GM18508 (cell line): Measurements from ENCODE around the gene MOB2.

Experiments used
- ATAC-seq: cut with Tn5 transposase; IDR thresholded peaks from one replicate; pipeline ENCODE4 v1.9.1; 2021; ENCODE audit warnings: moderate number of reproducible peaks; ENCODE audit not compliant: insufficient read depth, unreplicated experiment

MOB2 gene

DNA sequence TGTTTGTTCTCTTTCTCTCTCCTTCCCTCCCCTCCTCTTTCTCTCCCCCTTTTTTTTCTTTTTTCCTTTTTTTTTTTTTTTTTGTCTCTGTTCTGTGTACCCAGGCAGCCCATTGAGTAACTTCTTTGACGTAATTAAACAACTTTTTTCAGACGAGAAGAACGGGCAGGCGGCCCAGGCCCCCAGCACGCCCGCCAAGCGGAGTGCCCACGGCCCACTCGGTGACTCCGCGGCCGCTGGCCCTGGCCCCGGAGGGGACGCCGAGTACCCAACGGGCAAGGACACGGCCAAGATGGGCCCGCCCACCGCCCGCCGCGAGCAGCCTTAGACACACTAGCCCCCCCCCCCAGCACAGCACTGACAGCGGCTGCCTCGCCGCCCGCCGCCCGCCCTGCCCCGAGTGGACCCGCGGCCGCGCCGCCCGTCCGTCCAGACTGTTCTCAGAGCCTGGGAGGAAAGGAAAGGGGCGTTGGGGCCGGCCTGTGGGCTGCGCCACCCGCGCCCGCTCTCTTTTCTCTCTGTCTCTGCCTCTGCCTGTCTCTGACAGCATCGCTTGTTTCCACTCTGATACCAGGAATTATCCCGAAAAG, 26.1 kb downstream of the MOB2 start:
- ATAC-seq: no peak

DNA sequence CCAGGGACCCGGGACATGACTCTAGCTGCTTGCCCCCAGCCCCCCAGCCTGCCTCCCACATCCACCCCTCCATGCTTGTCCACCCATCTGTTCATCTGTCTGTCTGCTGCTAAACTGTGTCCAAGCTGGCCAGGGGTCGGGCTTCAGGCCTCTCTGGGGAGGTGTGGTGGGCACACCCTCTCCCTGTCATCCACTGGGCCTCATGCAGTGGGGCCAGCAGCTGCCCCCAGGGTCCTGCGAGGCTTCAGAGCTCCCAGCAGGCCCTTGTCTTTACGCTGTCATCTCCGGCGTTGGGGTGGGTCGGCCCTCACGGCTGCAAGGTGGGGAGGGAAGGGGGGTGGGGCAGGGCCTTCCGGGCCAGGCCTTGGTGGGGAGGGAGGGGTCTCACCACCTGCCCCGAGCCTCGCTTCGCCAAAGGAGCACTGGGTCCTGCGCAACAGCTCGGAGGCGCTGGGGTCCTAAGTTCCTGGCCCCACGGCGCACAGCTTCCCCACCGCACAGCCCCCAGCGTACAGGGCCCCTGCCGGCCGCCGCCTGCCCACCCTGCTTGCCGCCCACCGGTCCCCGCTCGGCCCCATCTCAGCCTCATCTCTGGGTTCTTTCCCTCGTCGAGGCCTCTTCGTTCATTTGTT, 26.7 kb downstream of the MOB2 start:
- ATAC-seq: no peak

GRCh38 chr11:1459219-1459575, 27.4 kb downstream of the MOB2 start:
- ATAC-seq: no peak

GRCh38 chr11:1458340-1459218, 28.0 kb downstream of the MOB2 start:
- no peak for ATAC-seq

DNA sequence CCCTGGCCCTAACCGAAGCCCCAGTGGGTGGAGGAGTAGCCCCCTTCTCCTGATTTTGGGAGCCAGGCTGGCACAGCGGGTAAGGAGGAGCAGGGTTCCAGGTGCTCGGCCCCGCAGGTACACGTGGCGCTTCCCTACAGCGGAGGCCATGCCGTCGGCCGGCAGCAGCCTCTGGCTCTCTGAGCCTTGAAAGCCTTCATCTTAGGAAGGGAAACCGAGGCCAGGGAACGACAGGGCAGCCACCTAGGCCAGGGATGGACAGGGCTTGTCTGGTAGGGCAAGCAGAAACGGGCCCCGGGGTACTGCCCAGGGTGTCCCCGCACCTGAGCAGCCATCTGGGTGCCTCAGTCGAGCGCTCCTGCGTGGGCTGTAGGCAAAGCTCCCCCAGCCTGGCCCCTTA, 28.7 kb downstream of the MOB2 start:
- ATAC-seq: no peak

GRCh38 chr11:1457326-1457680, 29.3 kb downstream of the MOB2 start:
- no peak for ATAC-seq

DNA sequence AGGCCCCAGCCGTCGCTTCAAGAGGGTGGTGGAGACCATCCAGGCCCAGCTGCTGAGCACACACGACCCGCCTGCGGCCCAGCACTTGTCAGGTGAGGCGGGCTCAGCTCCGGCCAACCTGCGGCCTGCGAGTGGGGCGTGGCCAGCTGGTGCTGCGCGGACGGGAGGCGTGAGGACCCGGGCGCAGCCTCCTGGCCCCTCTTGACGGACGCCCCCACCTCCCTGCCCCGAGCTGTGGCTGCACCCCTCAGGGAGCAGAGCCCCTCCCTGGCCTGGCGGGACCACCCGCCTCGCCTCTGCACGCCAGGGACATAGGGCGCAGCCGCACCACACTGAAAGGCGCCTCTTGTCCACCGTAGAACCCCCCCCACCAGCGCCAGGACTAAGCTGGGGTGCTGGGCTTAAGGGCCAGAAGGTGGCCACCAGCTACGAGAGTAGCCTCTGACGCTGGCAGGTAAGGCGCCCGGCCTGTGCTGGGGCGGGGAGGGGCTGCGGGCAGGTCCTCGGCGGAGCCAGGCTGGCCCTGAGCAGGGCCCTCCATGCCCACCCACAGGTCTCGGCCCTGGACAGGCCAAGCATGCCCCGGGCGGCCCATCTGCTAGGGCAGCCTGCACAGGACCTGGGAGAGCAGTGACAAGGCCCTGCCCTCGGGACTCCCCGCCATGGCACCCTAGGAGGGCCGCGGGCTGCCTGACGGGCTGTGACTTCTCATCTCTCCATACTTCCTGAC, 29.8 kb downstream of the MOB2 start:
- no peak for ATAC-seq

- no peak for ATAC-seq
Observed at GRCh38 chr11:1456176-1456575, 30.4 kb downstream of the MOB2 start.

DNA sequence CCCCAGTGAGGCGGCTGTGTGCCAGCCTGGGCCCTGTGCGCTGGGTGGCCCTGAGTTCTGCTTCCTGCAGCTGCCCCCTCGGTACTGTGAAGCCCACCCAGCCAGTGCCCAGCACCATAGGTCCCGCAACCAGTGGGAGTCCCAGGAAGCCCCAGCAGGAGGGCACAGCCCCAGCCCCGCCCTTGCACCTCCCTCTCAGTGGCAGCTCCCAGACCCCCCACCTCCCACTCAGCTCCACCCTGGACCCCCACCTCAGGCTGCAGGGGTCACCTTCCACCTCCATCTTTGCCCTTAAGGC, 30.9 kb downstream of the MOB2 start:
- no peak for ATAC-seq

- no peak for ATAC-seq
Observed at GRCh38 chr11:1455032-1455762, 31.4 kb downstream of the MOB2 start.

- ATAC-seq: no peak
Observed at GRCh38 chr11:1454576-1454975, 32.0 kb downstream of the MOB2 start.

GRCh38 chr11:1453611-1454034, 33.0 kb downstream of the MOB2 start:
- no peak for ATAC-seq

- ATAC-seq: no peak
Observed at GRCh38 chr11:1452744-1453143, 33.8 kb downstream of the MOB2 start.

DNA sequence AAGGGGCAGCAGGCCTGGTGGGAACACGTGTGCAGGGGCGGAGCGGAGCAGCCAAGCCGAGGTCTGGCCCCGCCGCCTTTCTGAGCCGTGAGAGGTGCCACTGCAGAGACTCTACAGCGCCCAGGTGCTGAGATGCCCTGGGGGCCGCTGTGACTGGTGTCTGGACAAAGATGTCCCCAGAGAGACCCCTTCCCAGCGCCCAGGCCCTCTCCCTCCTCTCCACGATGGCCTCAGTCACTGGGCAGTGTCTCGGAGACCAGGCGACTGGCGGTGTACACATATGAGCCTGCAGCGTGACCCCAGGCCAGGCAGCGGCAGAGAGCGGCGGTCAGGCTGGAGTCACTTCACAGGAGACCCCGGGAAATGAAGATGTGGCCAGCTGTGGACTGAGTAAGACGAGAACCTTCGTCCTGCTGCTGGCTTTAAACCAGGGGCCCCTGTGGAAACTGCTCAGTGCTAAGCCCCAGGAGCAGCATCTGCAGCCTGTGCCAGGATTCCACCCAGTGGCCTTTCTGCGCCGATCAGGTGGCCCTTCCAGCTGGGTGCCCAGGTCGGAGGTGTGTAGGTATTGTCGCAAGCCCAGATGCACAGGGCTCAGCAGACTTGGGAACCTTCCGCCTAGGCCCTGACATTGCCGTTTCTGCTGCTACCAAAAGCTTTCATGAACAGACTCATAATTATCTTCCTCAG, 34.7 kb downstream of the MOB2 start:
- no peak for ATAC-seq

DNA sequence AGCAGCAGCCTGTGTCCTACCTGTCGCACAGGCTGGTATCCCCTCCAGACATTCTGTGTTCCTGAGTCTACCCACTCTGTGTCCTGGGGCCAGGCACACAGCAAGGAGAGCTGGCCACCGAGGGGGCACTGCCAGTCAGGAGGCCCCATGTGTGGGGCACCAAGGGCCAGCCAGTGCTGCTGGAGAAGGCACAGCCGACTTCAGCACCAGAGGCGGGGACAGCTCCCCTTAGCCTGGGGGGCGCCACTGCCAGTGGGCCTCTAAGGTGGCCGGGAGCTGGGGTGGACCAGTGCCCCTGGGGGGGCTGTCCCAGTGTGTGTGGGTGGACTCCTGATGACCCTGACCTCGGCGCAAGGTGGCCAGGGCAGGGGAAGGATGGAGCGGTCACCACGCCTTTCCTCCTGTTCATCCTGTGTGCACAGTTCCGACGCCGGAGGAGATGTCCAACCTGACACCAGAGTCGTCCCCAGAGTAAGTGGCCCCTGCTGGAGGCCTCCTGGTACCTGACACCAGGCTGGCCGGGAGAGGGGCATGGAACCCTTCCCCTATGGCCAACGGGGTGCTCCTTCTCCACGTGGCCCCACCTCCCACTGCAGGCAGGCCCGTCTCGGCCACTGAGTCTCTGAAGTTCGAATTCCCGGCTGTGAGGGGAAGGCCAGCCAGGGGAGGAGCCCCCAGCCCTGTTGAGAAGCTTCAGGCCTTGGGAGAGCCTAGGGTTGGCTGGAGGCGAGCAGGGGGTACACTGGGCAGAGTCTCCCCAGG, 35.4 kb downstream of the MOB2 start:
- no peak for ATAC-seq

DNA sequence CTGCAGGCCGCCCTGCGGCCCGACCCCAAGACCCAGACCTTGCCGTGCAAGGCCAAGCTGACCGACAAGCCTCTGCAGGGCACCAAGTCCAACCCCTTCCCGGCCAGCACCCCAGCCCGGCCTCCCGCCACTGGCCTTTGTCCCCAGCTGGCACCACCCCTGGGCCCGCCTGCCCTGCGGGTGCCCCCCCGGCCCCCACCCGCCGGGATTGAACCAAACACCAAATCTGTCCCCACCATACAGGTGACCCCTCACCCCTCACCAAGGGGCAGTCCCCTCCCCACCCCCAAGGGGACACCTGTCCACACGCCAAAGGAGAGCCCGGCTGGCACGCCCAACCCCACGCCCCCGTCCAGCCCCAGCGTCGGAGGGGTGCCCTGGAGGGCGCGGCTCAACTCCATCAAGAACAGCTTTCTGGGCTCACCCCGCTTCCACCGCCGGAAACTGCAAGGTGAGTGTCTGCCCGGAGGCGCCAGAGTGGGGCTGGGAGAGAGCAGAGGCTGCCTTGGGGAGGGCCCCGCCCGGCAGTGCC, 36.2 kb downstream of the MOB2 start:
- no peak for ATAC-seq

GRCh38 chr11:1449490-1450243, 36.9 kb downstream of the MOB2 start:
- no peak for ATAC-seq

GRCh38 chr11:1448882-1449281, 37.7 kb downstream of the MOB2 start:
- ATAC-seq: no peak
